ENCODE data around the gene RABGGTB. TPM values are rescaled to one million over a fixed set of nuclear protein-coding genes. Genes with fewer than 3 reads are reported as not detected.
A peak's percentile ranks its signal among the peaks of the same experiment; 100 is the strongest.

The RABGGTB gene
- total and polyA plus RNA-seq, 9 of the 15 experiments (the other 6 are each of a cell fraction or from before 2014, with no cell fraction given), result 148 to 354 (median 206) TPM

DNA sequence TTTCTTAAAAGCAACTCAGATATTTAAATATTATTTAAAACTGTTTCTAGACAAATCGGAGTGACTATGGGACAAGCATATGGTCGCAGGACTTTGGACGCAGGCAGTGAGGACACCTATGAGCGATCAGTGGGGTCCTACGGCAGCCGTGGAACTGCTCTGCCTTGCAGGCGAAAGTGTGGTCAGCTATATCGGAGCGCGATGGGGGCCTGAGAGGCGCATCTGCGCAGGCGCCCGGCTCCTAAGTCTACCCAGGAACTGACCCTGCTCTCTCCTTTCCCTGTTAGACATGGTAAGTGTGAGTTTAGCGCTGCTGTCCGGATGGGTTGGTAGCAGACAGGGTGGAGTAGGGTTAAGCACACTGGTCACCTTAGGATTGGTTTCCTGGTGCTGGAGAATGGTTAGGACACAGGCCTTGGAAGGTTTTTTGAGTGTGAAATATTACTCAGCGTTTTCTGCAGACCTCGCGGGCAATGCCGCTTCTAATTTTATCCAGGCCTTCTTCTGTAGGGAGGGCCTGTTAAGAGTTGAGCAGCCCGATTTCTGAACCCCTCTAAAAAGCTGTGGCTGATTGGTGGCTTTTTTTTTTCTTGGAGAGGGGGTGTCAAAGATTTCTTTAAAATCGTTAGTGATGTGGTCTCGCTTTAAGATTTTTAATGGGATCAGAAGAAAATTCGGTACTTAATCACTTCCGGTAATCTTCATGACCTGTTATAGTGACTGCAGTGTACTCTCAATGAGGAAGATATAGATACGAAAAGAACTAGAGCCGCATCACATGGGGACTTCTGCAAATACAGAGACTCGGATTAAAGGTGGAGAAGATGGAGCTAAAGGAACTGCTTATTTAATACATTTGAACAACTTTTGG, at the start of gene RABGGTB (continued):
- TF ChIP-seq, protein P1, sequence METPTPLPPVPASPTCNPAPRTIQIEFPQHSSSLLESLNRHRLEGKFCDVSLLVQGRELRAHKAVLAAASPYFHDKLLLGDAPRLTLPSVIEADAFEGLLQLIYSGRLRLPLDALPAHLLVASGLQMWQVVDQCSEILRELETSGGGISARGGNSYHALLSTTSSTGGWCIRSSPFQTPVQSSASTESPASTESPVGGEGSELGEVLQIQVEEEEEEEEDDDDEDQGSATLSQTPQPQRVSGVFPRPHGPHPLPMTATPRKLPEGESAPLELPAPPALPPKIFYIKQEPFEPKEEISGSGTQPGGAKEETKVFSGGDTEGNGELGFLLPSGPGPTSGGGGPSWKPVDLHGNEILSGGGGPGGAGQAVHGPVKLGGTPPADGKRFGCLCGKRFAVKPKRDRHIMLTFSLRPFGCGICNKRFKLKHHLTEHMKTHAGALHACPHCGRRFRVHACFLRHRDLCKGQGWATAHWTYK (CRISPR knock-in tag; IDR thresholded peaks at IDR 0.05), result 0 out of 2 replicates have a peak, but pooled peaks have one; percentile 43
- TF ChIP-seq HBP1 (CRISPR knock-in tag; IDR thresholded peaks at IDR 0.05), result peak; percentile 75; the same call in 1 of the 2 replicates
- TF ChIP-seq CSDE1 (IDR thresholded peaks at IDR 0.05), result no peak

DNA sequence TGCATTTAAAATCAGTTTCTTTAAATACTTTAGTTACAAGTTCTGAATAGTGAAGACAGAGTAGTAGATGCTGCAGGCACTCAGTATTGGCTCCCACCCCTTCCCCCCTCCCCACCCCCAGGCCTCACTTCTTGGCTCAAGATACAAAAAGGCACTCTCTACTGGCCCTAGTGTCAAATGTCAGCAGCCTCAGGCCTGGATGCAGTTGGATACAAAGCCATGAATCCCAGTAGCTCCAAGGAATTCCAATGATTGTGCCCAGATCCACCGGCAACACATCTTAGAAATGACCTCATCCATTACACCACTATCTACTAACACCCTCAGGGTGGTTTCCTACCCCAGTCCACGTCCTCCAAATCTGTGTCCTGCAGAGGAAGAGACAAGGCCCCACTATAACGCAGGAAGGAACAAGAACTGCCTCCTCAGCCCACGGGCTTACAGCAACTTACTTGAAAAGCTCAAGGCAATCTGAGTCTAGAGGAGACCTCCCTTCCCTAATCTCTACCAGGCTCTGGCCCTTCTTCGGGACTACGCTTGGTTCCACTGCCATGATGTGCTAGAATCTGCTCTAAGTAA, 43.9 kb upstream of the RABGGTB start:
- 96% methylated on average over 6 of the region's 6 CpGs for WGBS (ENCODE audit: insufficient coverage, low coverage, missing lambda C conversion rate)
- no peaks in the 10 kb centered on the region for H3K9me1 ChIP-seq (ENCODE audit: control insufficient read depth, insufficient read depth, low read length)
- H3K27ac ChIP-seq (ENCODE audit: extremely low read depth, low read depth, low read length), result no peak overlapping the region
- intact Hi-C loops (cut with micrococcal nuclease) (no loop called here), in situ Hi-C loops (cut with MboI) (no loop called here)
- no peaks in the 10 kb centered on the region for H3K79me2 ChIP-seq (ENCODE audit: control insufficient read depth, insufficient read depth, low read length)
- no peak overlapping the region; a peak in 1 of 4 replicates for H3K9ac ChIP-seq (ENCODE audit: insufficient read depth in 1 of 2, low read depth in 2 of 2, low read length in 2 of 2)
- H3K4me2 ChIP-seq (ENCODE audit: insufficient read depth, low read length), result no peak overlapping the region
- ATAC-seq, result no peak
- H4K20me1 ChIP-seq (replicated peaks; ENCODE audit: control insufficient read depth, insufficient read depth, low read length), result no peaks in the 10 kb centered on the region; the same call in 1 of the 2 replicates
- H3K36me3 ChIP-seq (ENCODE audit: control insufficient read depth, insufficient read depth, low read length), result peaks cover 85% of the 10 kb centered on the region
- ChIA-PET POLR2A (interaction anchor here (2.0 kb wide), 1 partner anchor 10 kb away, joined by 7 read pairs; no protein-coding TSS in a partner anchor), CTCF (ENCODE audit: low intra/inter-chr PET ratio) (no interaction called here)
- no TSS peak for BruUV-seq (replicated peaks)
- no peaks in the 10 kb centered on the region for H3K4me1 ChIP-seq (replicated peaks in 1 of 2; ENCODE audit: control insufficient read depth in 2 of 2, insufficient read depth in 2 of 2, low read length in 2 of 2)
- H3K4me3 ChIP-seq, result no peak overlapping the region
- H3K27me3 ChIP-seq (ENCODE audit: control insufficient read depth in 2 of 2, insufficient read depth in 2 of 2, low read length in 2 of 2), result no peaks in the 10 kb centered on the region
- H2AFZ ChIP-seq (ENCODE audit: low read depth, low read length), result no peak overlapping the region
- FAIRE-seq, result no peak
- no peak for DNase-seq (ENCODE audit: extremely low read depth in 1 of 4, low spot score in 3 of 4)
- H3K9me3 ChIP-seq (replicated peaks; ENCODE audit: control insufficient read depth, insufficient read depth, low read depth, low read length), result no peaks in the 10 kb centered on the region

All from K562 (cell line).